HEK293T (cell line): ENCODE results near the gene ATP9B.

ENCODE experiments used
- ARNT ChIP-seq: fragments of 450-650 bp; IDR thresholded peaks from 2 replicates; pipeline ENCODE4 v1.6.1; 2017; ENCODE audit warnings: mild to moderate bottlenecking
- SUZ12 ChIP-seq: fragments of 450-650 bp; IDR thresholded peaks from 2 replicates; pipeline ENCODE4 v1.6.1; 2016; ENCODE audit warnings: mild to moderate bottlenecking

GRCh38 chr18:79383388-79384056 is 314.3 kb downstream of the ATP9B start:
- TF ChIP-seq SUZ12 (no peak), ARNT (no peak)
